Esophagus muscularis mucosa (tissue), 4 donors: ENCODE data around the gene GPC5. TPM values are rescaled to one million over a fixed set of nuclear protein-coding genes. Genes with fewer than 3 reads are reported as not detected.

Source experiments
- DNase-seq: peaks from one replicate; pipeline ENCODE4 v3.0.0-alpha.2; 2017; ENCODE audit errors: extremely low spot score
- H3K27ac ChIP-seq, 4 donors: fragments of 200-600 bp; sonication (generic); replicated peaks in 1 of 4; 1 replicate in 3 of 4; 2 replicates in 1 of 4; pipeline ENCODE4 v1.5.1; 2016 to 2019; ENCODE audit warnings: mild to moderate bottlenecking in 1 of 4
- H3K27me3 ChIP-seq, 4 donors: fragments of 200-600 bp; sonication (generic); one replicate each; pipeline versions ENCODE4 v1.5.1 to v1.6.0; 2016 to 2019
- H3K36me3 ChIP-seq, 4 donors: fragments of 200-600 bp; sonication (generic); one replicate each; pipeline ENCODE4 v1.5.1; 2016 to 2019
- H3K4me1 ChIP-seq, 4 donors: fragments of 200-600 bp; sonication (generic); one replicate each; pipeline ENCODE4 v1.5.1; 2016 to 2019
- H3K4me3 ChIP-seq, 4 donors: fragments of 200-600 bp; sonication (generic); 1 replicate in 2 of 4; 2 replicates in 2 of 4; pipeline ENCODE4 v1.5.1; 2016 to 2019; ENCODE audit warnings: mild to moderate bottlenecking in 4 of 4, moderate library complexity in 1 of 4
- H3K9me3 ChIP-seq, 4 donors: fragments of 200-600 bp; sonication (generic); 1 replicate in 3 of 4; 2 replicates in 1 of 4; pipeline ENCODE4 v1.5.1; 2016 to 2019
- EP300 ChIP-seq: sonication (generic); formaldehyde crosslinking; IDR thresholded peaks from one replicate; pipeline ENCODE4 v1.6.1; 2017; ENCODE audit warnings: antibody characterized with exemption
- POLR2A ChIP-seq: fragments of 450-650 bp; IDR thresholded peaks from one replicate; pipeline ENCODE4 v1.6.1; 2017; ENCODE audit warnings: antibody characterized with exemption, moderate library complexity, mild to moderate bottlenecking, low read depth
- POLR2AphosphoS5 ChIP-seq, 2 donors: sonication (generic); formaldehyde crosslinking; IDR thresholded peaks; one replicate each; pipeline ENCODE4 v1.6.1; 2017; ENCODE audit warnings: antibody characterized with exemption in 2 of 2
- WGBS: methylation state at CpG from one replicate; pipeline ENCODE4 v1.1.5; 2018; 5-methylcytosine and 5-hydroxymethylcytosine counted together
- intact Hi-C: fragments of 100-400 bp; cut with DNase I; formaldehyde crosslinking; loops from one replicate; pipeline ENCODE4 v1.15.1; 2023
- total RNA-seq, 4 donors: library from RNA; depleted of rRNA; stranded (reverse); fragments of >200 nt; gene quantifications; one replicate each; pipeline versions ENCODE4 v1.1.0 to v1.2.1, GENCODE V29; 2016
- TF ChIP-seq, protein P1 (sequence below), 3 experiments: fragments of 200-600 bp in 2 of 3; fragments of 450-650 bp in 1 of 3; sonication (generic) in 2 of 3; IDR thresholded peaks; one replicate each; pipeline ENCODE4 v1.5.1; 2017 to 2019; ENCODE audit warnings: antibody characterized with exemption in 3 of 3, mild to moderate bottlenecking in 2 of 3, moderate library complexity in 1 of 3

The GPC5 gene
- total RNA-seq, 4 donors from 2014 or later, result 0.13 to 0.42 (median 0.33) TPM; not detected in 1

DNA sequence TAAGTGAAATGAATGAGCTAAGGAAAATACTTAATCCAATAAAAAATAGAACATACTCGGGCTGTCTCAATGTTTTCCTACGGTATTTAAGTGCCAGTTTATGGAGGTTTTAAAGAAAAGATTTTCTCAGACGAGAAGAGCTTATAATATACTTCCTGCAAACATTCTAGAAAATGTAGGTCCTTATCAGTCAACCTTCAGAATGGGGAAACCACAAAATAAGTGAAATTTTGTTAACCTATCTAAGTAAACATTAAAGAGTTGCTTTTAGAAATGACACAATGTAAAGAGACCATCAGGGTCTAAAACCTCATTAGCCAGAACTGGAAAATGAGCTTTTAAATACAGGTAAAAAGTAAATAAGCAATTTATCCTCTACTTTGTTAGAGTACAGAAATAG, 38.8 kb upstream of the GPC5 start:
- WGBS, result 64% methylated on average over 3 of the region's 3 CpGs
- intact Hi-C loops, result no loop called here
- TF ChIP-seq POLR2A, result no peak
- TF ChIP-seq, protein P1, sequence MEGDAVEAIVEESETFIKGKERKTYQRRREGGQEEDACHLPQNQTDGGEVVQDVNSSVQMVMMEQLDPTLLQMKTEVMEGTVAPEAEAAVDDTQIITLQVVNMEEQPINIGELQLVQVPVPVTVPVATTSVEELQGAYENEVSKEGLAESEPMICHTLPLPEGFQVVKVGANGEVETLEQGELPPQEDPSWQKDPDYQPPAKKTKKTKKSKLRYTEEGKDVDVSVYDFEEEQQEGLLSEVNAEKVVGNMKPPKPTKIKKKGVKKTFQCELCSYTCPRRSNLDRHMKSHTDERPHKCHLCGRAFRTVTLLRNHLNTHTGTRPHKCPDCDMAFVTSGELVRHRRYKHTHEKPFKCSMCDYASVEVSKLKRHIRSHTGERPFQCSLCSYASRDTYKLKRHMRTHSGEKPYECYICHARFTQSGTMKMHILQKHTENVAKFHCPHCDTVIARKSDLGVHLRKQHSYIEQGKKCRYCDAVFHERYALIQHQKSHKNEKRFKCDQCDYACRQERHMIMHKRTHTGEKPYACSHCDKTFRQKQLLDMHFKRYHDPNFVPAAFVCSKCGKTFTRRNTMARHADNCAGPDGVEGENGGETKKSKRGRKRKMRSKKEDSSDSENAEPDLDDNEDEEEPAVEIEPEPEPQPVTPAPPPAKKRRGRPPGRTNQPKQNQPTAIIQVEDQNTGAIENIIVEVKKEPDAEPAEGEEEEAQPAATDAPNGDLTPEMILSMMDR (IDR thresholded peaks at IDR 0.05), result no peak
- no peak for TF ChIP-seq POLR2AphosphoS5 (IDR thresholded peaks at IDR 0.05)
- no peak for TF ChIP-seq EP300

DNA sequence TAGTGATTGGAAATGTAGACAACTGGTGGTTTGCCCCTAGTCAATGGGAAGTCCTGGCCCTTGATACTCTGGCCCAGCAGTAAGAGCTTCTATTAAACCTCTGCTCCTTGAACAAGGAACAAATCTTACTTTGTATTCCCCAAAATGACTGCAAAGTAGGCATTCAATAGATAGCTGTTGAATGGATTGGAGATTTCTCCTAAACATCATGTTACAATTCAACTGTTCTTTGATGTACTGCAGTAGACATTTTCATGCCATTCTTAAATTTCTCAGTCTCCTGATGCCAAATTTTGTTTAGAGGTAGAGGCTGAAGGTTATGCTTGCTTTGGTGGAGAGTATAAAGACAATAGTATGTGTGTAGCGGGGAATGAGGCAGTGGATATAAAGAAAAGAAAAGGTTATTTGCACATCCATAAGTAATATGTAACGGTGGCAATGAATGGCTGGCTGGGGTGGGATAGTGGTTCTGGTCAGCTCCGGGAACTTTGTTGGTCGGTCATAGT, 38.1 kb upstream of the GPC5 start:
- Histone ChIP-seq H3K4me1 (no peaks in the 10 kb centered on the region), H3K36me3 (peaks cover 0 to 21% (median 11%) of the 10 kb centered on the region in 4 donors), H3K27me3 (no peaks in the 10 kb centered on the region), H3K9me3 (no peaks in the 10 kb centered on the region), H3K4me3 (no peak overlapping the region), H3K27ac (no peak overlapping the region)
- intact Hi-C loops, result no loop called here
- no peak for DNase-seq
- TF ChIP-seq, protein P1 (IDR thresholded peaks at IDR 0.05), result no peak
- TF ChIP-seq POLR2AphosphoS5 (IDR thresholded peaks at IDR 0.05) (no peak), POLR2A (no peak), EP300 (no peak)
- WGBS, result 92% methylated on average over 4 of the region's 4 CpGs

More for the DNA sequence above, 38.8 kb upstream of the GPC5 start:
- peaks cover 0 to 1% (median 0%) of the 10 kb centered on the region in 4 donors for H3K4me1 ChIP-seq
- H3K36me3 ChIP-seq, result peaks cover 0 to 27% (median 14%) of the 10 kb centered on the region in 4 donors
- no peak overlapping the region for H3K4me3 ChIP-seq
- H3K9me3 ChIP-seq, result no peaks in the 10 kb centered on the region
- H3K27ac ChIP-seq, result no peak overlapping the region
- no peak for DNase-seq
- H3K27me3 ChIP-seq, result no peaks in the 10 kb centered on the region

DNA sequence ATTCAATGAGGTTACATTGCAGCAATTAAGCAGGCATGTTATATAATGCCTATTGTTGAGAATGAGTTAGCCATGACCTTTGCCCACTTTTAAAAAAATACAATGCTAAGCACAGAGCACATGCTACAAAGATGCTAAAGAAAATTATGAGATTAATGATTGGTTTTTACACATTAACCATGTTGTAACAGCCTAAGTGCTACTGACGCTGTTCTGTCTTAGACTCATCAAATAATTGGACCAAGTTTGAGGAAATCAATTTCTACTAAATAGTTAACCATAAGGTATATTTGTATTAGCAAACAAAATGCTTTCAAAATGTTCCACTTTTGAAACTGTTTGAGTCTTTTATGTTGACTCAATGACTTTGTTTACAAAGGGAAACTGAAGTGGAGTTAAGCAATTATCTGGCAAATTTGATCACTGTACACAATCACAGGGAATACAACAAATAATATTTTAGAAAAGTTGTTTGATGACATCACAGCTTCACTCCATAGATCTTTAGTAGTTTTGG, 36.6 kb upstream of the GPC5 start:
- no peaks in the 10 kb centered on the region for H3K27me3 ChIP-seq
- no peaks in the 10 kb centered on the region for H3K4me1 ChIP-seq
- intact Hi-C loops, result no loop called here
- no peak for DNase-seq
- peaks cover 0 to 7% (median 2%) of the 10 kb centered on the region in 4 donors for H3K36me3 ChIP-seq
- 95% methylated on average over 1 of the region's 1 CpG for WGBS
- TF ChIP-seq EP300, result no peak
- TF ChIP-seq, protein P1 (IDR thresholded peaks at IDR 0.05), result no peak
- TF ChIP-seq POLR2A, result no peak
- no peak for TF ChIP-seq POLR2AphosphoS5 (IDR thresholded peaks at IDR 0.05)
- H3K9me3 ChIP-seq, result no peaks in the 10 kb centered on the region
- H3K4me3 ChIP-seq, result no peak overlapping the region
- H3K27ac ChIP-seq, result no peak overlapping the region

DNA sequence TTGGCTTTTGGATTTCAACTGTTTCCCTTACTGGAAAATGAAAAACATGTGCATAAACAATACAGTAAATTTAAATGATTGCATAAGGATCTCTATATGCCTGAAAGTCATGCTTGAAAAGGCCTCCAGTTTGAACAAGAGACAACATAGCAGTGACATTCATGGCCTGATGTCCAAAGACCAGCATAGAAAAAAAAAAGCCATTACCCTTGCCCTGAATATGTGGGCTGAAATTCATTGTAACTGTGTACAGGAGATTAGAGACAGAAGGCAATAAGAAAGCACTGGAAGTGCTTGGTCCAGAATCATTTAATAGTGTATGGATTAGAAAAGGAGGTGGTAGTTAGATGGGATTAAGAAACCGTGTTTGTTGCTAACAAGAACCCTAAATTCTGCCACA, 35.5 kb upstream of the GPC5 start:
- intact Hi-C loops, result no loop called here
- no peak for TF ChIP-seq POLR2A
- no peak for TF ChIP-seq POLR2AphosphoS5 (IDR thresholded peaks at IDR 0.05)
- no peak for TF ChIP-seq EP300
- TF ChIP-seq, protein P1 (IDR thresholded peaks at IDR 0.05), result no peak
- H3K4me3 ChIP-seq, result no peak overlapping the region
- no peaks in the 10 kb centered on the region for H3K27me3 ChIP-seq
- H3K27ac ChIP-seq, result no peak overlapping the region
- DNase-seq, result no peak
- no peaks in the 10 kb centered on the region for H3K4me1 ChIP-seq
- H3K9me3 ChIP-seq, result no peaks in the 10 kb centered on the region
- WGBS, result 89% methylated on average over 1 of the region's 1 CpG
- H3K36me3 ChIP-seq, result no peaks in the 10 kb centered on the region

DNA sequence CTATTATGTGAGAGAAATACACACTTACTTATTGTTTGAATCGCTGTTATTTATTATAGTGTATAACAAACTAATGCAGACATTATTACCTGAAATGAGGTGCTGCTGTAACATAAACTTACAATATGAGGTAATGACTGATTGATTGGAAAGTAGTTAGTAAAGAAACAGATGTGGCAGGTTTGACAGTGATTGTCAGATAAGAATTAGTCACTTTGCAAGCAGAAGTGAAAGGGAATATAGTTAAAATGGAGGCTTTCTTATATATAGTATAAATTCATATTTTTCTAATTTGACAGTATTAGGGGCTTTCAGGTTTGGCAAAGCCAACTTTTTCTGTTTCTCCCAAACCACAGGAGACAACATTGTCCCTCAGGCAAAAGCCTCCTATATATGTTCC, 30.3 kb upstream of the GPC5 start:
- H3K27ac ChIP-seq, result no peak overlapping the region
- no peak for TF ChIP-seq EP300
- no peak for TF ChIP-seq POLR2AphosphoS5 (IDR thresholded peaks at IDR 0.05)
- no peak for TF ChIP-seq POLR2A
- TF ChIP-seq, protein P1 (IDR thresholded peaks at IDR 0.05), result no peak
- H3K36me3 ChIP-seq, result no peaks in the 10 kb centered on the region
- no peaks in the 10 kb centered on the region for H3K4me1 ChIP-seq
- DNase-seq, result no peak
- H3K27me3 ChIP-seq, result no peaks in the 10 kb centered on the region
- 100% methylated on average over 1 of the region's 1 CpG for WGBS
- H3K9me3 ChIP-seq, result no peaks in the 10 kb centered on the region
- intact Hi-C loops, result no loop called here
- no peak overlapping the region for H3K4me3 ChIP-seq
